ENCODE measurements around the gene DIAPH3. TPM values are rescaled to one million over a fixed set of nuclear protein-coding genes. Genes with fewer than 3 reads are reported as not detected.

Gene DIAPH3
- total RNA-seq, 4 donors from 2014 or later = 0.10 to 0.67 TPM; not detected in 2

GRCh38 chr13:59663707-59664106 lies 500.0 kb downstream of the DIAPH3 start:
- Histone ChIP-seq H3K4me1 (no peaks in the 10 kb centered on the region), H3K36me3 (no peaks in the 10 kb centered on the region), H3K27me3 (no peaks in the 10 kb centered on the region), H3K4me3 (replicated peaks in 1 of 3) (no peak overlapping the region), H3K27ac (no peak overlapping the region), H3K9me3 (no peaks in the 10 kb centered on the region)
- no peak for DNase-seq
- TF ChIP-seq POLR2A (IDR thresholded peaks at IDR 0.05) = no peak
- WGBS, 2 donors = 98 to 99% methylated on average over 7 of the region's 7 CpGs
- intact Hi-C loops (cut with DNase I) = no loop called here

DNA sequence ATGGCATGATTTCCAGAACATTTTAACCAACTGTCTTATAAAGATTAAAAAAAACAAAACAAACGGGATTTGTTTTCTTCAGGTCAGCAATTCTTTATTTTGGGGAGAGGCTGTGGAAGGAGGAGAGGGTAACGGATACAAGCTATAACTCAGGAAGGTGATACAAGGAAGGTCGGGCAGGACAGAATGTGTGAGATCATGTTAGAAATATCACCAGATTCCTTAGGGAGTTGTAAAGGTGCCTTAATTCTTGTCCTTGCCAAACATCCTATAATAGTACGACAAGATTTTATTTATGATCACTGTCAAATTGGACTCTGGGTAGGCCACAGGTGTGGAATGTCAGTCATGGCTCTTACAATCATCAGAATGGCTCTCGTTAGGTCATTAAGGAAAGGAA lies 503.1 kb downstream of the DIAPH3 start:
- H3K27ac ChIP-seq = no peak overlapping the region
- DNase-seq = no peak
- TF ChIP-seq CTCF (IDR thresholded peaks at IDR 0.05) (no peak), POLR2A (IDR thresholded peaks at IDR 0.05) (no peak)
- WGBS, 2 donors = 87 to 89% methylated on average over 5 of the region's 5 CpGs
- H3K9me3 ChIP-seq = no peaks in the 10 kb centered on the region
- H3K36me3 ChIP-seq = no peaks in the 10 kb centered on the region
- no peak overlapping the region for H3K4me3 ChIP-seq (replicated peaks in 1 of 3)
- intact Hi-C loops (cut with DNase I) = no loop called here
- peaks cover 0 to 3% of the 10 kb centered on the region in 2 donors for H3K4me1 ChIP-seq
- H3K27me3 ChIP-seq = no peaks in the 10 kb centered on the region

GRCh38 chr13:59659981-59660380 lies 503.7 kb downstream of the DIAPH3 start:
- intact Hi-C loops (cut with DNase I) = no loop called here
- WGBS, 2 donors = 56 to 70% methylated on average over 5 of the region's 5 CpGs
- Histone ChIP-seq H3K27me3 (no peaks in the 10 kb centered on the region), H3K27ac (no peak overlapping the region), H3K4me1 (peaks cover 0 to 3% of the 10 kb centered on the region in 2 donors), H3K36me3 (no peaks in the 10 kb centered on the region), H3K4me3 (replicated peaks in 1 of 3) (no peak overlapping the region), H3K9me3 (no peaks in the 10 kb centered on the region)
- TF ChIP-seq POLR2A (IDR thresholded peaks at IDR 0.05) = no peak
- no peak for TF ChIP-seq CTCF (IDR thresholded peaks at IDR 0.05)
- no peak for DNase-seq

DNA sequence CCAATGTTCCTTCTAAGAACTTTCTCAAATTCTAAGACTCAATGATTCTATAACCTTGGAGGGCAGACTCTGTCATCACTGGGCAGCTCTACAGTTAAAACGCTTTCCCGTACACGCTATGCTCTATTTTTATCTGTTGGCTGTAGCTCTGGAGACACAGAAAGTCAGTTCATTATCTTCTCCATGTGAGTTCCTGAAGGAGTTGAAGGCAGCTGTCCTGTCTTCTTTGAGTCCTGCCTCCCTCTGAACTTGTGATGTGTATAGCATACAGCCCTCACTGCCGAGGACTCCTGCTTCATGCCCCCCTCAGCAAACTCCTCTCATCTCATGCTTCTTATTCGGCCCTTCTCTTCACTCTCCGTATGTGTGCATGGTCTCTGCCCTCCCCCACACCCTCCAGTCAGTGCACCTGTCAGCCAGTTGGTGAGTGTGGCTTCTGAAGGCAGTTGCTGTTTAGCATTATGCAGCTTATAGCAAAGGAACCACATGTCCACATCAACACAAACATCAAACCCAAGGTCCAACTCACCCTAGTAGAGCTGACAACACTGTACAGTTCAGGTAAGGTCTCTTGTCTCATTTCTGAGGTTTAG lies 504.9 kb downstream of the DIAPH3 start:
- no peak for DNase-seq
- intact Hi-C loops (cut with DNase I) = no loop called here
- no peaks in the 10 kb centered on the region for H3K36me3 ChIP-seq
- no peaks in the 10 kb centered on the region for H3K27me3 ChIP-seq
- peaks cover 0 to 3% of the 10 kb centered on the region in 2 donors for H3K4me1 ChIP-seq
- 92 to 98% methylated on average over 6 of the region's 6 CpGs for WGBS, 2 donors
- TF ChIP-seq CTCF (IDR thresholded peaks at IDR 0.05) (no peak), POLR2A (IDR thresholded peaks at IDR 0.05) (no peak)
- no peak overlapping the region for H3K4me3 ChIP-seq (replicated peaks in 1 of 3)
- H3K9me3 ChIP-seq = no peaks in the 10 kb centered on the region
- H3K27ac ChIP-seq = no peak overlapping the region

DNA sequence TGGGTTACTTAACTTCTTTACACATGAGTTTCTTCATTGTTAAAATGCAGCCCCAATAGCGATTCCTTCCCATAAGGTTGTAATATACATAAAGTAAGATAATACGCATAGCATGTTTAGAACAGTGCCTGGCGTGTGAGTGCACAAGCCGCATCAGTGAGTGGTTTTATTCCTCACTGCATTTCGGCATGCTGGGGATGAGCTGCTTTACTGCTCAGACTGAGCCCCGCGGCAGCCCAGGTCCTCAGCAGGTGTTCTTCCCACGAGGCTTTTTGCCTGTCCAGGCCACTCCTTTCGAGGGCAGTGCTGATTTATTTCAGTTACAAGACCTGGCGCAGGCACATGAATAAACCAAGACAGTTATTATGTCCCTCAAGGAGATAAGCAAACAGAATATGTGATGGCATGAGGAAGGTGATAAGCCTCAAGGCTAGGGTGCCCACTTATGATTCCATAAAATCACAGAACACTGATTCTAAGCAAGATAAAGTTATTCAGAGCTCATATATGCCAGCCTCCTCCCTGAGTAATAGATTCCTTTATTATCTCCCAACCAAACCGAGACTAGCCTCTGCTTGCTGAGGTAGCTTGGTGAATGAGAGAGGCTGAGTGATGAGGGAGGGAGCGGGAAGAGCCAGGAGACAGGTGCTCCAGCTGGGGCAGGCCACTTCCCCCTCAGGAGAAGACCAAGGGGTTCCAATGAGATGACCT lies 505.5 kb downstream of the DIAPH3 start:
- H3K36me3 ChIP-seq = no peaks in the 10 kb centered on the region
- intact Hi-C loops (cut with DNase I) = no loop called here
- H3K4me1 ChIP-seq = peaks cover 0 to 3% of the 10 kb centered on the region in 2 donors
- DNase-seq = no peak
- WGBS, 2 donors = 91 to 93% methylated on average over 12 of the region's 12 CpGs
- no peak for TF ChIP-seq POLR2A (IDR thresholded peaks at IDR 0.05)
- no peak for TF ChIP-seq CTCF (IDR thresholded peaks at IDR 0.05)
- H3K27me3 ChIP-seq = no peaks in the 10 kb centered on the region
- no peaks in the 10 kb centered on the region for H3K9me3 ChIP-seq
- H3K4me3 ChIP-seq (replicated peaks in 1 of 3) = no peak overlapping the region
- no peak overlapping the region for H3K27ac ChIP-seq
